Measurements from ENCODE around the gene LCN6. TPM values are rescaled to one million over a fixed set of nuclear protein-coding genes. Genes with fewer than 3 reads are reported as not detected.
A peak's percentile ranks its signal among the peaks of the same experiment; 100 is the strongest.

LCN6 gene
- total and polyA plus RNA-seq, 2 of the 13 experiments (the other 11 are each of a cell fraction or from before 2014, with no cell fraction given) = not detected

DNA sequence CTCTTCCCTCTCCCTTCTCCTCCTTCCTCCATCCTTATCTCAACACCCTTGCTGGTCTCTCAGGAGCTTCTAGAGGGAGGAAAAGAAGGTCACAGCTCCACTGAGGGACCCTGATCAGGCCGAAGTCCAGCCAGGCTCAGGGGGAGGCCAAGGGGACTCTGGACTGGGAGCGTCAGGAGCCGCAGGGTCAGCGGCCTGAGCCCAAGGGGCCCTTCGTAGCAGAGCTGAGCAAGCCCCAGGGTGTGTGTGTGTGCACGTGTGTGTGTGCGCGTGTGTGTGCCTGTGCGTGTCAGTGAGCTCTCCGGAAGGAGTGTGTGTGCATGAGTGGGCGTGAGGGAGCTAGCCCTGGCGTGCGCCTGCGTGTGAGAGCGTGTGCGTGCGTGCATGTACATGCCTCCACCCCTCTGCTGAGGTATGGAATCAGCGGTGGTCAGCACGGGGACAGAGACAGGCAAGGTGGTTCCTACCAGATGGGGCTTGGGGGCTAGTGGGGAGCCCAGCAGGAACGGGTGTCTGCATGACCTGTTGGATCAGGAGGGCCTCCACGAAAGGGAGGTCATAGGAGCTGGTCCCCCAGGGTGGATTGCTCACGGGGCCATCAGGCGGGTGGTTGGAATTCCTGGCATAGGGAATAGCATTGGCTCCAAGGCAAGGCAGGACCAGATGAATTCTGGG, 51.0 kb downstream of the LCN6 start (continued):
- TF ChIP-seq ZNF512B (CRISPR knock-in tag; IDR thresholded peaks at IDR 0.05; ENCODE audit: borderline replicate concordance) = no peak
- no peak for TF ChIP-seq CC2D1A (CRISPR knock-in tag; IDR thresholded peaks at IDR 0.05)
- TF ChIP-seq ZNF644 (CRISPR knock-in tag; IDR thresholded peaks at IDR 0.05; ENCODE audit: low read depth) = no peak
- TF ChIP-seq RARA (CRISPR knock-in tag; IDR thresholded peaks at IDR 0.05) = peak; percentile 82
- no peak for TF ChIP-seq MIER2 (CRISPR knock-in tag; IDR thresholded peaks at IDR 0.05)
- TF ChIP-seq MXD4 (CRISPR knock-in tag; IDR thresholded peaks at IDR 0.05) = no peak
- TF ChIP-seq ZNF709 (CRISPR knock-in tag; IDR thresholded peaks at IDR 0.05) = no peak
- TF ChIP-seq ZNF878 (CRISPR knock-in tag; IDR thresholded peaks at IDR 0.05) = no peak
- no peak for TF ChIP-seq POGZ (CRISPR knock-in tag; IDR thresholded peaks at IDR 0.05)
- TF ChIP-seq ARID2 (CRISPR knock-in tag; IDR thresholded peaks at IDR 0.05; ENCODE audit: borderline replicate concordance) = no peak
- peak; percentile 69; the same call in 1 of the 2 replicates for TF ChIP-seq KDM5B (CRISPR knock-in tag; IDR thresholded peaks at IDR 0.05; ENCODE audit: borderline replicate concordance)
- peak; percentile 97 for TF ChIP-seq HNF4A (CRISPR knock-in tag; IDR thresholded peaks at IDR 0.05)
- TF ChIP-seq MBNL3 (CRISPR knock-in tag; conservative IDR thresholded peaks at IDR 0.05) = no peak
- no peak for TF ChIP-seq ZNF646 (CRISPR knock-in tag; IDR thresholded peaks at IDR 0.05)
- no peak; the same call in 1 of the 2 replicates for TF ChIP-seq JDP2 (CRISPR knock-in tag; IDR thresholded peaks at IDR 0.05; ENCODE audit: borderline replicate concordance)
- no peak for TF ChIP-seq ISL2 (CRISPR knock-in tag; IDR thresholded peaks at IDR 0.05)
- TF ChIP-seq DPF2 (CRISPR knock-in tag; IDR thresholded peaks at IDR 0.05; ENCODE audit: borderline replicate concordance, low read depth) = peak; percentile 85; the same call in 1 of the 2 replicates
- TF ChIP-seq ZNF7 (CRISPR knock-in tag; IDR thresholded peaks at IDR 0.05) = no peak
- TF ChIP-seq ESRRA (CRISPR knock-in tag; IDR thresholded peaks at IDR 0.05; ENCODE audit: low read depth) = peak; percentile 95
- TF ChIP-seq, protein P1, sequence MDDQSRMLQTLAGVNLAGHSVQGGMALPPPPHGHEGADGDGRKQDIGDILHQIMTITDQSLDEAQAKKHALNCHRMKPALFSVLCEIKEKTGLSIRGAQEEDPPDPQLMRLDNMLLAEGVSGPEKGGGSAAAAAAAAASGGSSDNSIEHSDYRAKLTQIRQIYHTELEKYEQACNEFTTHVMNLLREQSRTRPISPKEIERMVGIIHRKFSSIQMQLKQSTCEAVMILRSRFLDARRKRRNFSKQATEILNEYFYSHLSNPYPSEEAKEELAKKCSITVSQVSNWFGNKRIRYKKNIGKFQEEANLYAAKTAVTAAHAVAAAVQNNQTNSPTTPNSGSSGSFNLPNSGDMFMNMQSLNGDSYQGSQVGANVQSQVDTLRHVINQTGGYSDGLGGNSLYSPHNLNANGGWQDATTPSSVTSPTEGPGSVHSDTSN (CRISPR knock-in tag; IDR thresholded peaks at IDR 0.05; ENCODE audit: borderline replicate concordance) = no peak
